K562 (cell line): ENCODE measurements around the gene SLC22A7. TPM values are rescaled to one million over a fixed set of nuclear protein-coding genes. Genes with fewer than 3 reads are reported as not detected.
A peak's percentile ranks its signal among the peaks of the same experiment; 100 is the strongest.

Source experiments
- ATAC-seq: fragments of 200-7000 bp; cut with Tn5 transposase; 3 replicates; pipeline ENCODE4 v1.9.1; 2020; ENCODE audit warnings: moderate library complexity
- BruUV-seq: library from RNA; stranded (reverse); fragments of 400-500 nt; replicated peaks from 2 replicates; lab custom pipeline; 2021; lab: Mats Ljungman, UMichigan
- CTCF ChIA-PET: fragments of 300-600 bp; formaldehyde crosslinking; extraction: SDS; loops from one replicate; lab custom pipeline; 2021; ENCODE audit warnings: low intra/inter-chr PET ratio; lab: Yijun Ruan, JAX
- POLR2A ChIA-PET: fragments of 300-600, 350-650 bp; sonication (Branson Sonifier 250); formaldehyde crosslinking; extraction: SDS; loops from one replicate; lab custom pipeline; 2021; ENCODE audit warnings: antibody characterized with exemption, inconsistent platforms; lab: Yijun Ruan, JAX
- DNase-seq, 4 experiments: peaks; one replicate each; pipeline versions ENCODE4 v3.0.0 to v3.0.0-alpha.2; 2011 to 2018; ENCODE audit warnings: low spot score in 3 of 4, mixed read lengths in 3 of 4; ENCODE audit errors: extremely low read depth in 1 of 4
- FAIRE-seq: peaks from 2 replicates; lab custom pipeline; 2011; peaks lifted over from hg19 to GRCh38; lab: Jason Lieb, UNC
- H2AFZ ChIP-seq: 2 replicates; pipeline ENCODE4 v1.6.0; 2011; ENCODE audit warnings: low read depth, low read length, control low read depth, inconsistent platforms
- H3K27ac ChIP-seq: fragments of 200-600 bp; 3 replicates; pipeline ENCODE4 v1.8.0; 2011; ENCODE audit warnings: low read depth, mild to moderate bottlenecking, control low read depth, inconsistent platforms, low read length, moderate library complexity, mixed read lengths; ENCODE audit errors: extremely low read depth
- H3K27me3 ChIP-seq, 2 experiments: fragments of 300-600 bp in 1 of 2; 2 replicates in 1 of 2; 3 replicates in 1 of 2; pipeline versions ENCODE4 v1.6.0 to v1.8.0; 2011; ENCODE audit warnings: inconsistent platforms in 2 of 2, low read length in 2 of 2, mild to moderate bottlenecking in 1 of 2, mixed read lengths in 1 of 2, moderate library complexity in 1 of 2; ENCODE audit not compliant: control insufficient read depth in 2 of 2, insufficient read depth in 2 of 2
- H3K36me3 ChIP-seq: fragments of 300-600 bp; 3 replicates; pipeline ENCODE4 v1.8.0; 2011; ENCODE audit warnings: mild to moderate bottlenecking, low read length, inconsistent platforms; ENCODE audit not compliant: control insufficient read depth, insufficient read depth
- H3K4me1 ChIP-seq, 2 experiments: fragments of 200-600 bp in 1 of 2; replicated peaks in 1 of 2; 2 replicates in 1 of 2; 3 replicates in 1 of 2; pipeline versions ENCODE4 v1.5.1 to v1.8.0; 2011; ENCODE audit warnings: inconsistent platforms in 2 of 2, low read length in 2 of 2, mild to moderate bottlenecking in 1 of 2, mixed read lengths in 1 of 2, moderate library complexity in 1 of 2; ENCODE audit not compliant: control insufficient read depth in 2 of 2, insufficient read depth in 2 of 2
- H3K4me2 ChIP-seq: 2 replicates; pipeline ENCODE4 v1.6.1; 2011; ENCODE audit warnings: low read length, control low read depth, inconsistent platforms, mixed read lengths; ENCODE audit not compliant: insufficient read depth
- H3K4me3 ChIP-seq: fragments of 200-600 bp; sonication (generic), shearing (Covaris generic); 2 replicates; pipeline ENCODE4 v1.5.1; 2016; ENCODE audit warnings: control low read depth, inconsistent platforms
- H3K79me2 ChIP-seq: fragments of 200-600 bp; 3 replicates; pipeline ENCODE4 v1.8.0; 2011; ENCODE audit warnings: low read length, inconsistent platforms; ENCODE audit not compliant: control insufficient read depth, insufficient read depth
- H3K9ac ChIP-seq, 2 experiments: 2 replicates each; pipeline versions ENCODE4 v1.6.0 to v1.6.1; 2011; ENCODE audit warnings: low read depth in 2 of 2, low read length in 2 of 2, control low read depth in 1 of 2, inconsistent platforms in 1 of 2, mild to moderate bottlenecking in 1 of 2, mixed read lengths in 1 of 2; ENCODE audit not compliant: insufficient read depth in 1 of 2
- H3K9me1 ChIP-seq: one replicate; pipeline ENCODE4 v1.6.0; 2011; ENCODE audit warnings: inconsistent platforms, mild to moderate bottlenecking, low read length, moderate library complexity; ENCODE audit not compliant: control insufficient read depth, insufficient read depth
- H3K9me3 ChIP-seq: replicated peaks from 2 replicates; pipeline ENCODE4 v1.5.1; 2011; ENCODE audit warnings: low read depth, low read length, inconsistent platforms; ENCODE audit not compliant: control insufficient read depth, insufficient read depth
- H4K20me1 ChIP-seq: replicated peaks from 2 replicates; pipeline ENCODE4 v1.6.1; 2011; ENCODE audit warnings: low read length, inconsistent platforms, mixed read lengths; ENCODE audit not compliant: control insufficient read depth, insufficient read depth
- ATF4 ChIP-seq: fragments of 450-650 bp; formaldehyde crosslinking; IDR thresholded peaks from 2 replicates; pipeline ENCODE4 v1.4.0; 2022; ENCODE audit warnings: mild to moderate bottlenecking, moderate library complexity
- C11orf30 ChIP-seq: fragments of 450-650 bp; IDR thresholded peaks from 2 replicates; pipeline ENCODE4 v1.6.1; 2016; ENCODE audit warnings: low read depth, mild to moderate bottlenecking
- ELK3 ChIP-seq: fragments of 450-650 bp; formaldehyde crosslinking; IDR thresholded peaks from 2 replicates; pipeline ENCODE4 v1.4.0; 2020; ENCODE audit warnings: mild to moderate bottlenecking
- ILK ChIP-seq: fragments of 450-650 bp; IDR thresholded peaks from 2 replicates; pipeline ENCODE4 v1.6.1; 2016; ENCODE audit warnings: missing genetic modification characterization, low read depth, mild to moderate bottlenecking, missing compliant biosample characterization, moderate library complexity, borderline replicate concordance
- MAFF ChIP-seq: IDR thresholded peaks from 2 replicates; pipeline ENCODE4 v1.6.1; 2012; ENCODE audit warnings: low read length, improper control_type of control experiment
- MAFG ChIP-seq: fragments of 450-650 bp; conservative IDR thresholded peaks from 2 replicates; pipeline ENCODE4 v1.6.1; 2016; ENCODE audit warnings: missing genetic modification characterization, missing compliant biosample characterization
- MAFK ChIP-seq: IDR thresholded peaks from 2 replicates; pipeline ENCODE4 v1.6.1; 2011; ENCODE audit warnings: low read length, improper control_type of control experiment
- NFIC ChIP-seq: fragments of 450-650 bp; IDR thresholded peaks from 2 replicates; pipeline ENCODE4 v1.6.1; 2017; ENCODE audit warnings: mild to moderate bottlenecking, inconsistent platforms
- POLR2H ChIP-seq: IDR thresholded peaks from 2 replicates; pipeline ENCODE4 v1.6.1; 2016; ENCODE audit warnings: missing genetic modification characterization, low read depth, mild to moderate bottlenecking, control low read depth, missing compliant biosample characterization, moderate library complexity
- RBFOX2 ChIP-seq: fragments of 200-400 bp; formaldehyde crosslinking; IDR thresholded peaks from 2 replicates; pipeline ENCODE4 v1.6.1; 2017; ENCODE audit warnings: low read depth, mild to moderate bottlenecking, low read length, moderate library complexity
- SREBF1 ChIP-seq: fragments of 150-350 bp; IDR thresholded peaks from 2 replicates; pipeline ENCODE4 v1.6.1; 2014; ENCODE audit warnings: antibody characterized with exemption, low read depth, low read length, borderline replicate concordance
- TSC22D4 ChIP-seq: fragments of 450-650 bp; IDR thresholded peaks from 2 replicates; pipeline ENCODE4 v1.6.1; 2016; ENCODE audit warnings: missing genetic modification characterization, missing biosample characterization, control low read depth
- ZHX1 ChIP-seq: fragments of 150-350 bp; conservative IDR thresholded peaks from 2 replicates; pipeline ENCODE4 v1.6.1; 2014; ENCODE audit warnings: low read length
- ZNF197 ChIP-seq: fragments of 200-800 bp; sonication (Bioruptor generic); IDR thresholded peaks from 2 replicates; pipeline ENCODE4 v1.6.1; 2016; ENCODE audit warnings: low read depth, missing genetic modification characterization, missing compliant biosample characterization
- ZNF316 ChIP-seq: fragments of 450-650 bp; IDR thresholded peaks from 2 replicates; pipeline ENCODE4 v1.6.1; 2016
- WGBS: fragments of 100-300 bp; shearing (Covaris generic); methylation state at CpG from one replicate; pipeline ENCODE4 v1.1.6; 2016; ENCODE audit warnings: low coverage, mixed read lengths; ENCODE audit not compliant: insufficient coverage; ENCODE audit errors: missing lambda C conversion rate; 5-methylcytosine and 5-hydroxymethylcytosine counted together
- in situ Hi-C: fragments of 300-500 bp; cut with MboI; formaldehyde crosslinking; loops from 4 replicates; pipeline ENCODE4 v1.15.0; 2018; ENCODE audit warnings: inconsistent platforms, mixed read lengths
- intact Hi-C: fragments of 100-400 bp; cut with micrococcal nuclease; formaldehyde crosslinking; loops from 2 replicates; pipeline ENCODE4 v1.14.2; 2022
- polyA plus RNA-seq, 8 experiments: library from polyadenylated mRNA; depleted of rRNA in 4 of 8; stranded (reverse) in 5 of 8; unstranded in 3 of 8; fragments of >200 nt; fragmentation: Nextera tagmentation in 2 of 8; fragmentation: Illumina TruSeq in 1 of 8; extraction: Ambion mirVana in 2 of 8; extraction: Trizol in 1 of 8; gene quantifications; 2 replicates each; pipeline versions ENCODE4 v1.2.1 to v1.2.3, GENCODE V29; 2011 to 2014; ENCODE audit warnings: inconsistent platforms in 1 of 8, missing spikeins in 1 of 8
- total RNA-seq, 7 experiments: library from RNA; depleted of rRNA in 6 of 7; stranded (reverse); fragments of >200 nt in 6 of 7; fragmentation: Illumina TruSeq in 2 of 7; extraction: Trizol in 2 of 7; gene quantifications; 2 replicates each; pipeline versions ENCODE4 v1.2.1 to v1.2.3, GENCODE V29; 2011 to 2021; ENCODE audit warnings: low replicate concordance in 1 of 7
- TF ChIP-seq, protein P1 (sequence below): fragments of 250-450 bp; sonication (Bioruptor Pico); IDR thresholded peaks from 2 replicates; pipeline ENCODE4 v1.4.0; 2020; ENCODE audit warnings: mild to moderate bottlenecking, moderate library complexity

SLC22A7 gene
- total and polyA plus RNA-seq, 9 of the 15 experiments (the other 6 are each of a cell fraction or from before 2014, with no cell fraction given) = not detected

- CTCF ChIA-PET = interaction anchor here (1.8 kb wide), 1 partner anchor 72 kb away, joined by 11 read pairs; no protein-coding TSS in a partner anchor
- POLR2A ChIA-PET = interaction anchor here (0.9 to 1.2 kb wide), 2 partner anchors 27 to 172 kb away, joined by 3 to 6 read pairs; partner anchors contain the start of gene CRIP3
- Histone ChIP-seq H3K9me1 (no peaks in the 10 kb centered on the region), H3K9me3 (no peaks in the 10 kb centered on the region), H3K4me2 (no peak overlapping the region), H3K27ac (no peak overlapping the region), H3K27me3 (no peaks in the 10 kb centered on the region), H3K9ac (no peak overlapping the region), H2AFZ (no peak overlapping the region), H3K4me1 (peaks cover 0 to 2% of the 10 kb centered on the region in 2 experiments; a peak in 1 of 5 replicates), H3K36me3 (peaks cover 22% of the 10 kb centered on the region; the same call in 2 of the 3 replicates), H3K4me3 (no peak overlapping the region), H4K20me1 (no peaks in the 10 kb centered on the region; the same call in 1 of the 2 replicates), H3K79me2 (no peaks in the 10 kb centered on the region)
- FAIRE-seq = no peak
- no TSS peak for BruUV-seq
- TF ChIP-seq C11orf30 = peak; percentile 34; the same call in 1 of the 2 replicates
- TF ChIP-seq MAFF = peak; percentile 43
- TF ChIP-seq POLR2H = no peak
- no peak for TF ChIP-seq NFIC
- no peak for TF ChIP-seq ILK (tag)
- no peak for TF ChIP-seq ELK3 (CRISPR knock-in tag)
- TF ChIP-seq, protein P1, sequence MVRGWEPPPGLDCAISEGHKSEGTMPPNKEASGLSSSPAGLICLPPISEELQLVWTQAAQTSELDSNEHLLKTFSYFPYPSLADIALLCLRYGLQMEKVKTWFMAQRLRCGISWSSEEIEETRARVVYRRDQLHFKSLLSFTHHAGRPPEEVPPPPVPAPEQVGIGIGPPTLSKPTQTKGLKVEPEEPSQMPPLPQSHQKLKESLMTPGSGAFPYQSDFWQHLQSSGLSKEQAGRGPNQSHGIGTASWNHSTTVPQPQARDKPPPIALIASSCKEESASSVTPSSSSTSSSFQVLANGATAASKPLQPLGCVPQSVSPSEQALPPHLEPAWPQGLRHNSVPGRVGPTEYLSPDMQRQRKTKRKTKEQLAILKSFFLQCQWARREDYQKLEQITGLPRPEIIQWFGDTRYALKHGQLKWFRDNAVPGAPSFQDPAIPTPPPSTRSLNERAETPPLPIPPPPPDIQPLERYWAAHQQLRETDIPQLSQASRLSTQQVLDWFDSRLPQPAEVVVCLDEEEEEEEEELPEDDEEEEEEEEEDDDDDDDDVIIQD = no peak
- TF ChIP-seq ZNF316 = peak; percentile 64; the same call in 1 of the 2 replicates
- TF ChIP-seq MAFG (tag) = 0 out of 2 replicates have a peak, but pooled peaks have one; percentile 38
- TF ChIP-seq ZHX1 = no peak
- peak; percentile 36; the same call in 1 of the 2 replicates for TF ChIP-seq MAFK
- TF ChIP-seq SREBF1 = no peak
- no peak for TF ChIP-seq RBFOX2
- TF ChIP-seq ZNF197 (CRISPR knock-in tag) = no peak
- TF ChIP-seq TSC22D4 = no peak
- TF ChIP-seq ATF4 (CRISPR knock-in tag) = no peak
- in situ Hi-C loops = no loop called here
- no peak for DNase-seq
- intact Hi-C loops = no loop called here
- 24% methylated on average over 3 of the region's 3 CpGs for WGBS
- ATAC-seq = no peak
Measured at GRCh38 chr6:43335469-43335868, 37.4 kb downstream of the SLC22A7 start.
